Activated naive CD8-positive, alpha-beta T cell treated with anti-CD3 and anti-CD28 coated beads for 36 hours (primary cell): ENCODE results near the gene CLIC6. TPM values are rescaled to one million over a fixed set of nuclear protein-coding genes. Genes with fewer than 3 reads are reported as not detected.
"Not testable (repeated sequence)": the region's sequence is repeated elsewhere in the genome, so short reads cannot be mapped to it uniquely, and the experiment has no call there.

Experiments
- DNase-seq: peaks from one replicate; pipeline ENCODE4 v3.0.0; 2021
- H3K27ac Mint-ChIP-seq: one replicate; pipeline ENCODE4 v1.8.0; 2022; ENCODE audit warnings: mild to moderate bottlenecking, moderate library complexity, mixed read lengths
- H3K27me3 Mint-ChIP-seq: one replicate; pipeline ENCODE4 v1.8.0; 2022; ENCODE audit warnings: mild to moderate bottlenecking, mixed read lengths
- H3K36me3 Mint-ChIP-seq: one replicate; pipeline ENCODE4 v1.8.0; 2021; ENCODE audit warnings: mild to moderate bottlenecking, mixed read lengths
- H3K4me1 Mint-ChIP-seq: one replicate; pipeline ENCODE4 v1.8.0; 2021; ENCODE audit warnings: mixed read lengths
- H3K4me3 Mint-ChIP-seq: one replicate; pipeline ENCODE4 v1.8.0; 2022; ENCODE audit warnings: mild to moderate bottlenecking, moderate library complexity, mixed read lengths
- H3K9me3 Mint-ChIP-seq: one replicate; pipeline ENCODE4 v1.8.0; 2022; ENCODE audit warnings: mixed read lengths
- total RNA-seq, 2 experiments: library from RNA; stranded (reverse); gene quantifications; one replicate each; pipeline ENCODE4 v1.2.3, GENCODE V29; 2021

The CLIC6 gene
- total RNA-seq, 2 experiments from 2014 or later = 0.66 to 0.78 TPM

DNA sequence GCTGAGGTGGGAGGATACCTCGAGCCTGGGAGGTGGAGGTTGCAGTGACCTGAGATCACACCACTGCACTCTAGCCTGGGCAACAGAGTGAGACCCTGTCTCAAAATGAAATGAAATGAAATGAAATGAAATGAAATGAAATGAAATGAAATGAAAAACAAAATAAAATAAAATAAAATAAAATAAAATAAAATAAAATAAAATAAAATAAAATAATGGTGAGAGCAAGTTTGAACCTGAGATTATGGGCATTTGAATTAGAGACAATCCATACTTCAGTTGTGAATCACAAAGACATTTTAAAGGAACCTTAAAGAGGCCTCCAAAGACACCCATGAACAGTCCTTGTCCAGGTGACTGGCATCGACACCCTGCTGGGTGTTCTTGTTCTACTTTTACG, 49.7 kb downstream of the CLIC6 start:
- H3K27me3 Mint-ChIP-seq, H3K36me3 Mint-ChIP-seq, H3K9me3 Mint-ChIP-seq, H3K4me1 Mint-ChIP-seq, DNase-seq, H3K4me3 Mint-ChIP-seq, H3K27ac Mint-ChIP-seq: not testable (repeated sequence)

DNA sequence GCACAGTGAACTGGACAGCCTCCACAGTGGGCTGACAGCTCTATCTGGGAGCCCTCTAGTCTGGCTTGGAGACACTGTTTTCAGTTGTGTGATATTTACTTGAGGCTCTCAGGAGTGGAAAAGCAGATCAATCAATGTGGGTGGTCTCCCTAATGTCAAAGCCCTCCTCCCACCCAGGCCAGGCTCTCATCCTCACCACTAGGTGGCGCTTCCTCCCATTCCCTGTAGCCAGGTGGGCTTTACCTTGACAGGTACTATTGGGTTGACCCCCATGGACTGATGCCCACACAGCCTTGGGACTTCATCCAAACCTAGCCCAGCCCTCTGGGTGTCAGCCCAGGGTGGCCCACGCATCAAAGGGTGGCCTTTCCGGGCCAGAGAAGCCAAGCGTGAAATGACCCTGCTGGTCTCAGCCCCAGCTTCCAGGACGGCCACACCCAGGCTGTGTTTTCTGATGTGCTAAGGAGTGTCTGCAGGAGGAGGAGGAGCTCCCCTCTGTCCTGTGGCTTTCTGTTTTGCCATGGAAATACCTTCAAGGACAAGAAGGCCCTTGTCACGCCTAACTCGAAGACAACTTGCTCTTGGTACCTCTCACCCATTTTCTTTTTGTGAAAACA, 54.0 kb downstream of the CLIC6 start:
- peak; percentile 24 for DNase-seq
- Mint-ChIP-seq H3K27me3 (peaks cover 5% of the 10 kb centered on the region), H3K36me3 (no peaks in the 10 kb centered on the region), H3K9me3 (no peaks in the 10 kb centered on the region), H3K27ac (no peak overlapping the region), H3K4me3 (no peak overlapping the region), H3K4me1 (no peaks in the 10 kb centered on the region)

DNA sequence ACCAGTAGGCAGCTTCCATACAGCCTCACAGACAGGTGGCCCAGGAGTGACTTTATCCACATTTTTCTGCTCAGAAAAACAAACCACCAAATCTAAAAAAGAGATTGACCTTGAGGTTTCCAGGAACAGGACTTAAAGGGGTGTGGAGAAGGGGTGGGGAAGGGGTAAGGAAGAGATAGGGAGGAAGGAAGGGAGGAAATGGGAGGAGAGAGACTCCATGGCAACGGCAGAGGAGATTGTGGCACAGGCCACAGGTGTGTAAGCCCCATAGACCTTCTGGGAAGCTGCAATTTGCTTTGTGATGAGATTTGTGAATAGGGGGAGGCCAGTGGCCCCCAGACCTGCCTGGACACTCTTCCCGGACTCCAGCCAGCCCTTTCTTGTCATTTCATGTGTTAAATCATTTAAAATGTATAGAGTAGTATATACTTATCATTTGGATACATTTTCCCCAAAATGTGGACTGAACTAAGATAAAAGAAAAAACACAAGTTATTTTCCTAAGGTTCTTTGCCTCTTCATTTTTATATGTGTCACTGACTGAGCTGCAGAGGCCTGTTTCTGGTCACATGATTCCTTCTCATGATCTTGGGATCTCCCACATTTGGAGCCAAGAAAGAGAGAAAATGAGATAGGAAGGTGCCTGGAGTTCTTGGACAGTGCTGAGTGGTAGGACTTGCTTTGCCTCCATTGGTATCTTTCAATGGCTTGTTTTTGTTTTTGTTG, 55.5 kb downstream of the CLIC6 start:
- no peak for DNase-seq
- Mint-ChIP-seq H3K9me3 (no peaks in the 10 kb centered on the region), H3K27me3 (peaks cover 5% of the 10 kb centered on the region), H3K4me3 (no peak overlapping the region), H3K4me1 (no peaks in the 10 kb centered on the region), H3K27ac (no peak overlapping the region), H3K36me3 (no peaks in the 10 kb centered on the region)

DNA sequence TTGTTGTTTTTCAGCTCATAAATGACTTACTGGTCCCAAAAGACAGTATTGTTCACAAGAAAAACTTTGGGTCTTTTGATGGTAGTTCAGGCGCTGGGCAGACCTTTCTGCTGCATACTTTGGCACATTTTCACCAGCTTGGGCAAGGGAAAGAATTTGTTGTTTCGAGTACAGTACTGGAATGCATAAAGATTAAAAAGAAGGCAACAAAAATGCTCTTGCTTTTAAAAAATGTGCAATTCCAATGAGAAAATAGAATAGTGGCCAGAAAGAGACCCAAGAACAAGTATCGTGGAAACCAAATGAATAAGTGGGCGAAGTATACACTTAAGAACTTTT, 56.0 kb downstream of the CLIC6 start:
- H3K27me3 Mint-ChIP-seq = peaks cover 5% of the 10 kb centered on the region
- H3K9me3 Mint-ChIP-seq = no peaks in the 10 kb centered on the region
- no peak overlapping the region for H3K27ac Mint-ChIP-seq
- no peak for DNase-seq
- no peaks in the 10 kb centered on the region for H3K36me3 Mint-ChIP-seq
- H3K4me3 Mint-ChIP-seq = no peak overlapping the region
- H3K4me1 Mint-ChIP-seq = no peaks in the 10 kb centered on the region

DNA sequence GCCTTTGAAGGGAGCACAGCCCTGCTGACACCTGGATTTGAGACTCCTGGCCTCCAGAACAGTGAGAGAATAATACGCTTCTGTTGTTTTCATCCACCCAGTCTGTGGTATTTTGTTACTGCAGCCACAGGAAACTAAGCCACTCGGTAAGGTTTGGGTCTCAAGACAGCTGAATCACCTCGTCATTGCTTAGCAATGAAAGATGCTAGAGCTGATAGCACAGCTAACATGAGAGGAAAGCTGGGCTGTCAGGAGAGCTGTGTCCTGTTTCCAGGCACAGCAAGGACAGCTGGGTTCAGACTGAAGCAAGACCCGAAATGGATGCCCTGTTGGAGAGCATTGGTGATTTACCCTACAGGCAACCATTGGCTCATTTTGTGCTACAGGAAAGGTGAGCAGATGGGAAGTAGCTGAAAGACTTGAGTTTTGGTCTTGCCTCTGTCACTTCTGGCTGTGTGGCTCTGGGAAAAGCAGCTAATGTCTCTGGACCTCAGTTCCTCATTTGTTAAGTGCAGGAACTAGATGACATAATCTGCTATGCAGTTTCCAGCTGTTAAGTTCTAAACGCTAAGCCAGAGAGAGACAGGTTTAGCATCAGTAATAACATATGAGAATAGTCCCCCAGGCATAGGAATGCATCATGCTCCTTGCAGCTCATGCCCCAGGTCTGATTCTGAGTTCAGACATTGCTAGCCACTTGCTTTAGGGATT, 58.0 kb downstream of the CLIC6 start:
- DNase-seq = no peak
- H3K36me3 Mint-ChIP-seq = no peaks in the 10 kb centered on the region
- peaks cover 5% of the 10 kb centered on the region for H3K27me3 Mint-ChIP-seq
- no peaks in the 10 kb centered on the region for H3K9me3 Mint-ChIP-seq
- no peak overlapping the region for H3K27ac Mint-ChIP-seq
- H3K4me3 Mint-ChIP-seq = no peak overlapping the region
- H3K4me1 Mint-ChIP-seq = no peaks in the 10 kb centered on the region

DNA sequence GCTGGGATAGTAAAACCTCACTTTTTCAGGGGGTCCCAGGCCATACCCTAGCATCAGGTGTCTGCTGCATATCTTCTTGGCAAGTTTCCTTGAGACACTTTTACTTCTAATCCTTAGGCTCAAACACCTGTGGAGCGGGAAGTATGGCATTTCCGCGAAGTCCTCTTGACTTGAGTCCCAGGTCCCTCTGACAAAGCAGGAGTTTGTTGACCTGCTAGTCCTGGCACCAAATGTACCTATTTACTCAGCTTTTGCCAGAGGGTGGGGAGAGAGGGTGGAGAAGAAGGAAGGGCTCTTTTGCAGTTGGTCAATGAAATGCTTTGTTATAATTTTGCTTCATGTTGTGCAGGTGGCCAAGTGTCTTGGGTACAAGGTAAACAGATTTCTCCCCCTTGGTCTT, 59.7 kb downstream of the CLIC6 start:
- Mint-ChIP-seq H3K9me3 (no peaks in the 10 kb centered on the region), H3K27me3 (peaks cover 5% of the 10 kb centered on the region), H3K27ac (no peak overlapping the region), H3K4me1 (no peaks in the 10 kb centered on the region), H3K4me3 (no peak overlapping the region), H3K36me3 (no peaks in the 10 kb centered on the region)
- no peak for DNase-seq

DNA sequence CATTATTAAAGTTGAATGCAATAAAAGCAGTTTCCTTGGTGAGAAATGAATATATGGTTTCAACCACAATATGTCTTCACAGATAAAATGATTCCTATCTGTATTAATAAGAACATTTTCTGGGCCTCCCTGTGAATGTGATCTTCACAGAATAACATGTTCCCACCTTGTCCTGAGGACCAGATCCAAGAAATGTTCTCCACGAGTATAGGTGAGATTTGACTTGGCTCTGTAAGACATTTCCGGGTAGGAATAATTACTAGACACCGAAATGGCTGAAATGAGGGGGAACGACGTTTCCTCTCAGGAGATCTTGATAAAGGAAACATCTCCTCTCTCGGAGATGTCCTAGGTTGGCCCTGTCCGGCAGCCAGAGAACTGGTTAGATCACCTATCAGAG, 61.4 kb downstream of the CLIC6 start:
- H3K9me3 Mint-ChIP-seq = no peaks in the 10 kb centered on the region
- no peaks in the 10 kb centered on the region for H3K4me1 Mint-ChIP-seq
- no peaks in the 10 kb centered on the region for H3K36me3 Mint-ChIP-seq
- H3K27ac Mint-ChIP-seq = no peak overlapping the region
- no peak overlapping the region for H3K4me3 Mint-ChIP-seq
- DNase-seq = no peak
- H3K27me3 Mint-ChIP-seq = peaks cover under 1% of the 10 kb centered on the region

DNA sequence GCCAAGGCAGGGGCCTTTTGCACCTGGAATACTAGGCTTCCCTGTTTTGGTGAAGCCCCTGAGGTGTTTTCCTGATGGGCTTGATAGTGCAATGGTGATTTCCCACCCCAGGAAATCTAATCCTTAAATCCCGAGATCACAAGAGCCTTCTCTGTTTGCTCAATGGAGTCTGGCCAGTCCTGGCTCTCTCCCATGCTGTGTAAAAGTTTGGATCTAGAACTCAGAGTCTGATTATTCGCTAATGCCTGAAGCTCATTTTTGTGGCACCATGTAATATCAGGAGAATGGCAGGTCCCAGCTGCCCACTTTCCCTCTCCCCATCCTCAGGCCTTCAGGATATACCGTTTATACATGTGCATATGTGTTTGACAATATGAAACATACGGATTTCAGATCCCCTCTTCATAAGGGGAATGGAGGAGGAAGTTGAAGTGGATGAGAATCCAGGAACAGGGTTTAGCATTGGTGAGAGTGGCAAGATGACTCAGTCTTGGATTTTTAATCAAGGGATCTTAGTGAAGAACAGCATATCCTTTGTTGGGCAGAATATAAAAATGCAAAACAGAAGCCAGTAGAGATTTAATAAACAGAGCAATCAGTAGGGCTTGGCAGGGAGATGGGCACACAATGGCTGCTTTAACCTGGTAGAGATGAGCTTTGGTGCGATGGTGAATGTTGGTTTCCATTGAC, 62.1 kb downstream of the CLIC6 start:
- no peak for DNase-seq
- Mint-ChIP-seq H3K4me3 (no peak overlapping the region), H3K27me3 (no peaks in the 10 kb centered on the region), H3K36me3 (no peaks in the 10 kb centered on the region), H3K4me1 (no peaks in the 10 kb centered on the region), H3K9me3 (no peaks in the 10 kb centered on the region), H3K27ac (no peak overlapping the region)

DNA sequence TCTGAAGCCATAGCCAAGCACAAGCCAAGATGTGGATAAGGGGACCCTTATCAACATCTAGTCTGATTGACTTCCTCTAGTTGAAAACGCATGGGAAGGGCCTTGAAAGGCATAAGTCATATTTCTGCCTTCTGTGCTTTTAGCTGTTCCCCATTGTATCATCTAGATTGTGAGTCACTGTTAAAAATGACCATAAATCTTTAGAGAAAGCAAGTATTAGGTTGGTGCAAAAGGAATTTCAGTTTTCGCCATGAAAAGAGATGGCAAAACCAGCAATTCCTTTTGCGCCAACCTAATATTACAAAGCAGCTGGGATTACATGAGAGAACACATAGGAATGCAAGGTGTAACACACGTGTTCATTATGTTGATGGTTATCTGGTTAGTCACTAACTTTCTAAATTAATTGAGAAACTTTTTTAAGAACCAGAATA, 63.6 kb downstream of the CLIC6 start:
- DNase-seq = no peak
- no peaks in the 10 kb centered on the region for H3K36me3 Mint-ChIP-seq
- H3K4me3 Mint-ChIP-seq = no peak overlapping the region
- H3K4me1 Mint-ChIP-seq = no peaks in the 10 kb centered on the region
- no peak overlapping the region for H3K27ac Mint-ChIP-seq
- H3K9me3 Mint-ChIP-seq = no peaks in the 10 kb centered on the region
- no peaks in the 10 kb centered on the region for H3K27me3 Mint-ChIP-seq

DNA sequence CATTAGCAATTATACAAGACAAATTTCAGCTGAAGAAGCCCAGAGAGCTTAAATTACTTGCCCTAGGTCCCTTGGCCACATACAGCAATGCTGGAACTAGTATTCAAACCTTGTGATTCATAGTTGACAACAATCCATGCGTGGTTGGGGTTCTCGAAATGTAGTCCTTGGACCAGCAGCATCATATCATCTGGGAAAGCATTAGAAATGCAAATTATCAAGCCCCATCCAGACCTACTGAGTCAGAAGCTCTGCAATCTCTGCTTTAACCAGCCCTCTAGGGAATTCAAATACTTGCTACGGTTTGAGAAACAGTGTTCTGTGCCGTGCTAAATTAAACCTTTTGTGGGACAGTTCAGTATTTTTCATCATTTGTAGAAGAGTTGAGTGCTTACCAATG, 65.1 kb downstream of the CLIC6 start:
- no peak overlapping the region for H3K27ac Mint-ChIP-seq
- no peak for DNase-seq
- no peaks in the 10 kb centered on the region for H3K4me1 Mint-ChIP-seq
- no peaks in the 10 kb centered on the region for H3K9me3 Mint-ChIP-seq
- no peaks in the 10 kb centered on the region for H3K27me3 Mint-ChIP-seq
- H3K4me3 Mint-ChIP-seq = no peak overlapping the region
- no peaks in the 10 kb centered on the region for H3K36me3 Mint-ChIP-seq

DNA sequence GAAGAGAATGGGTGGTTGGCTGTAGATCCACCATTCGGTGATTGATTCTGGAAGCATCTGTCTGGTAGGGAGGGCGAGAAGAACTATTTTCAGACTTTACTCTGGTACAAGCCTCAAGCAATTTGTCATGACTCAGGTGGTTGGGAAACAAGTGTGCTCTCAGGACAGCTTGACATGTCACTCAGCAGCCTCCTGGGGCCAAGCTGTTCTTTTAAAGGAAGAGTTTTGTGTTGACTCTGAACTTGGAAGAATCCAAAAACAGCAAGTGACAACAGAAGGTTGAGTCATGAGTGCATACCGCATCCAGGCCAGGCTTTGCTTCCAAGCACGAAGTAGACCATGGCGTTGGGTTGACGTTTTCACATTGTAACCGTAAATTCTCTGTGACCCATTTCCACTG, 65.9 kb downstream of the CLIC6 start:
- H3K4me1 Mint-ChIP-seq = no peaks in the 10 kb centered on the region
- no peak overlapping the region for H3K27ac Mint-ChIP-seq
- no peak for DNase-seq
- no peaks in the 10 kb centered on the region for H3K36me3 Mint-ChIP-seq
- no peaks in the 10 kb centered on the region for H3K9me3 Mint-ChIP-seq
- no peak overlapping the region for H3K4me3 Mint-ChIP-seq
- H3K27me3 Mint-ChIP-seq = no peaks in the 10 kb centered on the region

DNA sequence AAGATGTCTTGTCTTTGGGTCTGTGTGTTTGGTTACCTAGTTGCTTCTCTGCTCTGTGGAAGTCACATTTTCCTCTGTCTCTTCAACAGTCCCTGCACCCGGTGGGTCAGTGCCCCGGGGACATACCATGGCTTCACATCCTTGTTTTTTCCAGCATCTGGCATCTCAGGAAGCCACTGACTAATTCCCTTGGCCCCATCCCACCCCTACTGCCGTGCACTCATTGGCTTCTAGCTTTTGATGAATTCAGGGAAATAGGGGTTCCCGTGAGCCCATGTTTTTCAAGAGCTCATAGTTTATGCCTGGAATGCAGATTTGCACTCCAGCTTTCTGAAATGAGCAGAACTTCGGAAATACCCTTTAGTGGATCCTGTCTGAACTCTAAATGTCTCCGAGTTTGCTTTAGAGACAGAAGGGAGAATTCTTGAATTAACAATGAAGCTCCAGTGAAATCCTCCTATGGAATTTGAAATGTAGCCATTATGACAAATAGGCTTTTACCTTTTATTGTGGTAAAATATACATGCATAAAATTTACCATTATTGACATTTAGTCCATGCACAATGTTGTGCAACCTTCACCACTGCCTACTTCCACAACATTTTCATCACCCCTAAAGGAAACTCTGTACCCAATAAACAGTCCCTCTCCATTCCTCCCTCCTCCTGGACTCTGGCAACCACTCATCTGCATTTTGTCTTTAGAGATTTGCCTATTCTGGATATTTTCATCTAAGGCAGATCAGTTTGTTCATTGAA, 67.5 kb downstream of the CLIC6 start:
- Mint-ChIP-seq H3K27ac (no peak overlapping the region), H3K4me3 (no peak overlapping the region), H3K36me3 (no peaks in the 10 kb centered on the region), H3K4me1 (no peaks in the 10 kb centered on the region), H3K27me3 (no peaks in the 10 kb centered on the region), H3K9me3 (no peaks in the 10 kb centered on the region)
- DNase-seq = no peak

DNA sequence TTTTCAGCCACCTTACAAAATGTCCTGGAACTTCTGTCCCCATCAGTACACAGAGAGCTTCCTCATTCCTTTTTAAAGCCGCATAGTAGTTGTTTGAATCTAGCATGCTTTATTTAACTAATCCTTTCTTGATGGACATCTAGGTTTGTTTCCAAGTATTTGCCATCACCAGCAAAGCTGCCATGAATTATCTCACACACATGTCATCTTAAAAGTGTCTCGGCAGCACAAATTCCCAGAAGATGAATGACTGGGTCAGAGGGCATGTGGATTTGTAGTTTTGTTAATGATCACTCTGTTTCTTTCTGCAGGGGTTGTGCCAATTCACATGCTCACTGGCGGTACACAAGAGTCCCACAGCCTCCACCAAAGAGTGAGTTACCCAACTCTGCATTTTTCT, 68.3 kb downstream of the CLIC6 start:
- no peak overlapping the region for H3K27ac Mint-ChIP-seq
- H3K4me1 Mint-ChIP-seq = no peaks in the 10 kb centered on the region
- H3K36me3 Mint-ChIP-seq = no peaks in the 10 kb centered on the region
- no peaks in the 10 kb centered on the region for H3K27me3 Mint-ChIP-seq
- no peak for DNase-seq
- H3K4me3 Mint-ChIP-seq = no peak overlapping the region
- H3K9me3 Mint-ChIP-seq = no peaks in the 10 kb centered on the region

DNA sequence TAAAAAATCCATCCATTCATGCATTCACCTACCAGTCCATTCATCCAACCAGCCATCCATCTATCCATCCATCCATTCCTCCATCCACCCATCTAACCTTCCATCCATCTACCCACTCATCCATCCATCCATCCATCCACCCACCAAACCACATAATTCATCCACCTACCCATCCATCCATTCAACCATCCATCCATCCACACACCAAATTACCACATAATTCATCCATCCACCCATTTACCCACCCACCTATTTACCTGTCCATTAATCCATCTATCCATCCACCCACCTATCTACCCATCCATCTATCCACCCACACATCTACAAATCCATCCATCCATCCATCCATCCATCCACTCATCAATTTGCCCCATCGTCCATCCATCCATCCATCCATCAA, 71.4 kb downstream of the CLIC6 start:
- H3K4me1 Mint-ChIP-seq = no peaks in the 10 kb centered on the region
- no peak for DNase-seq
- H3K36me3 Mint-ChIP-seq = no peaks in the 10 kb centered on the region
- no peaks in the 10 kb centered on the region for H3K9me3 Mint-ChIP-seq
- H3K4me3 Mint-ChIP-seq = no peak overlapping the region
- no peaks in the 10 kb centered on the region for H3K27me3 Mint-ChIP-seq
- no peak overlapping the region for H3K27ac Mint-ChIP-seq

DNA sequence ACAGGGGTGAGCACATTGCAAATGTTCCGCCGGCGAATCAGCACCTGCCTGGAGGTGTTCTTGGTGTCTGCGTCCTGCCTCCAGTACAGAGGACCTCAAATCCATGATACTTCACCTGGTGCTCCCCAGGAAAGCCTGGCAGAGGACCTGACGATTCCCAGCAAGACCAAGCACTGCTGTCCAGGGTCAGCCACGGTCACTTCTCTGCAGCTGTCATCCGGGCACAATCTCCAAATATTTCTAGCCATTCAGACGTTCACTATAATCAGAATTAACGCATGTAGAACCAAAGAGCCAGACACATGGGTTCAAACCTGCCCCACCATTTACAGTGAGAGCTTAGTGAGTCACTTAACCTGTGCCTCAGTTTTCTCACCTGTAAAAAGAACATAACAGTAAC, 74.5 kb downstream of the CLIC6 start:
- Mint-ChIP-seq H3K4me1 (peaks cover 5% of the 10 kb centered on the region), H3K9me3 (no peaks in the 10 kb centered on the region), H3K27me3 (no peaks in the 10 kb centered on the region), H3K4me3 (no peak overlapping the region), H3K36me3 (no peaks in the 10 kb centered on the region), H3K27ac (no peak overlapping the region)
- no peak for DNase-seq
